Ramos (cell line): ENCODE results near the gene CARD14.

Experiments used
- in situ Hi-C: fragments of 300-500 bp; cut with MboI; formaldehyde crosslinking; loops from one replicate; pipeline ENCODE4 v1.14.3; 2022; ENCODE audit warnings: low sequenced_read_pairs; ENCODE audit not compliant: unreplicated experiment

The CARD14 gene

DNA sequence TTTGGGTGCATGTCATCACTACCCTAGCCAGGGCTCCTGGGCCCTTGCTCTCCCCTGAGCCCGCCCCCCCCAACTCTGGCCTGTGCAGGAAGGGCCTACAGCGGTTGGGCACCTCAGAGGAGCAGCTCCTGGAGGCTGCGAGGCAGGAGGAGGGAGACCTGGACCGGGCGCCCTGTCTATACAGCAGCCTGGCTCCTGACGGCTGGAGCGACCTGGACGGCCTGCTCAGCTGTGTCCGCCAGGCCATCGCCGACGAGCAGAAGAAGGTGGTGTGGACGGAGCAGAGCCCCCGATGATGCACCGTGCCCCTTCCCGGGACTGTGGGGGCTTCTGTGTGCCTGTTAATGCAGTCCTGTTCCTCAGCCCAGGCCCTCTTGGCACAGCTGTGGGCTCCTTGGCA, 38.2 kb downstream of the CARD14 start:
- in situ Hi-C loops: no loop called here

DNA sequence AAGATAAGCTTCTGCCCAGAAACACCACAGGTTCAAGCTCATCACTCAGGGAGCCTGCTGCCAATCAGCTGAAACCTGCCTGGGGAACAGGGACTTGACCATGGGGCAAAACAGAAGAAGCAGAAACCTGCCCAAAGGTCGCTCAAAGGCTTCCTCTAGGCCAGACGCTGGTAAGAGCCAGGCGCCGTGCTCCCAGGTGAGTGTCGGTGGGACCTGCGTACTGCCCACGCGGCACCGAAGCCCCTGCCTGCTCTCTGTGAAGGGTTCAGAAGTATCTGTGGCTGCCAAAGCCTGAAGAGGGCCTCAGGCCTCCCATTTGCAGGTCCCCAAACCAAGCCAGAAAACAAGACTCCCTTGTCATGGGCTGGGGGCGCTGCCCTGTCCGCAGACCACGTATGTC, 39.9 kb downstream of the CARD14 start:
- in situ Hi-C loops: no loop called here

DNA sequence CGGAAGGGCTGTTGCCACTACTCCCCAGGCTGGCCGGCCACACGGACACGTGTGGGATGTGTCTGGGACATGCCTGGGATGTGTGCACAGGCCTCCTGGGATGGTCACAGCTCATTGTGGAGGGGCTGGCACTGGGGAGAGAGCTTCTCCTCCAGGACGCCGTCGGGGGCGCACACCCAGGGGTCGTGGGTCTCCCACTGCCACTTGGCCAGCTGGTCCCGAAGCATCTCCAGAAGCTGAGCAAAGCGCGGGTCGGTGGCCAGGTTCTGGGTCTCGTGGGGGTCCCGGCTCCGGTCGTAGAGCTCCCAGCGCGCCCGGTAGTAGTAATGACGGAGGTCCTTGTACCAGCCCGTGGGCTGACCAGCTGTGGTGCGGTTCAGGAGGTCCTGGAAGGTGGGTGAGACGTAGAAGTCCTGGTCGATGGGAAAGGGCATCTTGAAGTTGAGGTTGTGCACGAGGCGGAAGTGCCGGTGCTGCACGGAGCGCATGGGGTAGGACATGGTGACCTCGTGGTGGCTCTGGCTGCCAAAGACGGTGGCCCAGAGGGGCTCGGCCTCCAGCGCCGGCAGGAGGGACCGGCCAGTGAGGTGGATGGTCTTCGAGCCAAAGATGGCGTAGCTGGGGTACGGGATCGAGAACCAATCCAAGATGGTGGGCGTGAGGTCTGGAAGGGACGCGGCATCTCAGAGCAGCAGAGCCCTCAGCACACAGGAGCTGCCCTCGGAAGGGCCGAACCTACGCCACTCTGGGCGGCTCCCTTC, 40.7 kb downstream of the CARD14 start:
- in situ Hi-C loops: no loop called here

DNA sequence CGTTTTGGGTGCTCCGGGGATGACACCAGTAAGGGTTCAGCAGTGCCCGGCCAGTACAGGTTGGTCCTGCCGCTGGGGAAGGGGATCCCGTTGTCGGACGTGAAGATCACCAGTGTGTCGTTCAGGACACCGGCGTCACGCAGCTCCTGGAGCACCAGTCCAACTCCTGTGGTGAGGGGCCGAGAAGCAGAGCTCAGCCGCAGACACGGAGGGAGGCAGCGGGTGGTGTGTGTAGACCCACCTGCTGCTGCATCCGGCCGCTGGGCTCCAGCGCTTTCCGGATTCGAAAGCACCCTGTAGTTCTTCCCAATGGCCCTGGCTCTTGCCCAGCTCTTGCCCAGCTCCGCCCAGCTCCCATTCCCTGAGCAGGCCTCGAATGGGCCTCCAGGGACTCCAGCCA, 42.3 kb downstream of the CARD14 start:
- in situ Hi-C loops: no loop called here

DNA sequence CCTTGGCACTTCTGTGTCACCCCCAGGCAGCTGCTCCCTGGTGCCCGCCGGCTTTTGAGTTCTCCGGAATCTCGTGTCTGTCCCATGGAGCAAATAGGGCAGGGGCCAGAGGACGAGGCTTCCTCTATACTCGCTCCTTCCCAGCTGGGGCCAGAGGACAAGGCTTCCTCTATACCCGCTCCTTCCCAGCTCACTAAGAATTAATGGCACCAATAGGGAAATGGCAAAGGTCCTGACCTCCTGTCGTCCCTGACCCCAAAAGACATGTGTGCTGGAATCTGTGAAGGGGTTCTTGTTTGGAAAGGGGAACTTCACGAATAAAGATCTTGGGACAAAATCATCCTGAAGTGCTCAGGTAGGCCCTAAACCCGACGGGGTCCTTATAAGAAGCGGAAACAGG, 42.7 kb downstream of the CARD14 start:
- in situ Hi-C loops: no loop called here

DNA sequence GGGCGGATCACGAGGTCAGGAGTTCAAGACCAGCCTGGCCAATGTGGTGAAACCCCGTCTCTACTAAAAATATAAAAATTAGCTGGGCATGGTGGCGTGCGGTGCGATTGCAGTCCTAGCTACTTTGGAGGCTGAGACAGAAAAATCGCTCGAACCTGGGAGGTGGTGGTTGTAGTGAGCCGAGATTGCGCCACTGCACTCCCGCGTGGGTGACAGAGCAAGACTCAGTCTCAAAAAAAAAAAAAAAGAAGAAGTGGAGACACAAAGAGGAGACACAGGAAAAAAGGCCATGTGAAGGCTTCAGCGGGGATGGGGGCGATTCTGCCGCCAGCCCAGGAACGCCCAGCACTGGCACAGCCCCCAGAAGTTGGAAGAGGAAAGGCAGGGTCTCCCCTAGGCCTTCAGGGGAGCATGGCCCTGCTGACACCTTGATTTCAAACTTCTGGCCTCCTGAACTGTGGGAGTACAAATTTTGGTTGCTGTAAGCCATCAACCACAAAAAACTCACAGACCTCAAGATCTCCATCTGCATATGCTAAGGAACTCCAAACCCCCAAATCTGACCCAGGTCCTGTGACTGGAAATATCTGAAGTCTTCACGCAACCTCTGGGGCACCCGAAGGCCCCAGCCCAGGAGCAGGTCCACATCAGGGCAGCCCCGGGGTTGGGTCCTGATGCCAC, 43.3 kb downstream of the CARD14 start:
- in situ Hi-C loops: no loop called here

DNA sequence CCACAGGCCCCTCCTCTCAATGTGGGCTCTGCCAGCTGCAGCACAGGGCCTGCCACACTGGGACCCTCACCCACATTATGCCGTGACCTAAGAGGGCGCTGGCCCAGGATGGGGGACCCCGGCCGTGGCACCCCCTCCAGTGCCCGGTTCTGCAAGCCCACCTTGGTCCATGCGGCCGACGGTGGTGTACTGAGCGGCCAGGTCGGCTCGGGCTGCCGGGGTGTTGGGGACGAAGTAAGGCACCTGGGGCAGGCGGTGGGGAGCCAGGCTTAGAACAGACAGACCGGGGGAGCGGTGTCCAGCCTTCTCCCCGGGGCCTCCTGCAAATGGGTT, 43.8 kb downstream of the CARD14 start:
- in situ Hi-C loops: no loop called here

DNA sequence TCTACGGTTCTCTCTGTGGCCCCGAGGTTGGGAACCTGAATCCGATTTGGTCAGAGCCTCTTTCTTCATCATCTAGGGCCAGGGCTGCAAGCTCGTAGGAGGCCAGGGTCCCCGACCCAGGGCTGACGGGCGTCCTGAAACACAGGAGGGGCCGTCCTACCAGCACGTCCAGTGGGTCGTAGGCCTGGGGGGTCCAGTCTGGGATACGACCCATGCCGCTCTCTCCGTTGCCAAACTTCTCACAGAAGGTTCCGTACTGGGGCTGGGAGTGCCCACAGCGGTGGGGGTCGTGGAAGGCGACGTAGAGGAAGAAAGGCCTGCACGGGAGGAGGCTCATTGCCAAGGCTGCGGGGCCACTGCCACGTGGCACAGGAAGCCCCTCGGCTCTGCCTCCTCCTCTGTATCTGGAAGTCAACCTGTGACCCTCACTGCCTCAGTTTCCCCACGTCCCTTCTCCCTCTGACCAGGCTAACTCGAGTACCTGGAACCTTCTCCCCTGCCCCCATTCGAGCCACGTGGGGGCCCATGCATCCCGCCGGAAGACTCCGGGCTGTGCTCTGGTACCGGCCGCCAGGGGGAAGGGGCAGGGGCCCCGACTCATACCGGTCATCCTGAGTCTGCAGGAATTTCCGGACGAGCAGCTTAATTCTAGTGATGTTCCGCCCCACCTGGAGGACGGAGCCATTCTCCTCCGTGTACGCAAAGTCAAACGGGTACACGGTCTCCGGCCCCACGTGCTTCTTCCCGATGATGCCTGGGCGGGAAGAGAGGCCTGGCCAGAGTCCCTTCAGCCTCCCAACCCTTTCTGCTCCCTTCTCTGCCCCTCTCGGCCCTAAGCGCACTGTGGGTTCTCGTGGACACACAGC, 44.4 kb downstream of the CARD14 start:
- in situ Hi-C loops: no loop called here

DNA sequence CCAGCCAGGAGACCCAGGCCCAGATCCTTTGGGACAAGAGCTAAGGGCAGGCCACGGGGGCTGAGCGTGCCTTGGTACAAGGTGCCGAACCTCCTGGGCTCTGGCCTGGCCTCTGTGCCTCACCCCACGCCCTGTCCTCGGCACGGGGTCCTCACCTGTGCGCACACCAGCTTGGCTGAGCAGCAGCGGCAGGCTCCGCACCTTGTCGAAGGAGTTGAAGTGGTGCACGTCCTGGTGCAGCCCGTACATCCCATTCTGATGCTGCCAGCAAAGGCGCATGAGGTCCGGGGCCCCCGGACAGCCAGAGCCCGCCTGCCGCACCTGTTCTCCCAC, 45.0 kb downstream of the CARD14 start:
- in situ Hi-C loops: no loop called here

DNA sequence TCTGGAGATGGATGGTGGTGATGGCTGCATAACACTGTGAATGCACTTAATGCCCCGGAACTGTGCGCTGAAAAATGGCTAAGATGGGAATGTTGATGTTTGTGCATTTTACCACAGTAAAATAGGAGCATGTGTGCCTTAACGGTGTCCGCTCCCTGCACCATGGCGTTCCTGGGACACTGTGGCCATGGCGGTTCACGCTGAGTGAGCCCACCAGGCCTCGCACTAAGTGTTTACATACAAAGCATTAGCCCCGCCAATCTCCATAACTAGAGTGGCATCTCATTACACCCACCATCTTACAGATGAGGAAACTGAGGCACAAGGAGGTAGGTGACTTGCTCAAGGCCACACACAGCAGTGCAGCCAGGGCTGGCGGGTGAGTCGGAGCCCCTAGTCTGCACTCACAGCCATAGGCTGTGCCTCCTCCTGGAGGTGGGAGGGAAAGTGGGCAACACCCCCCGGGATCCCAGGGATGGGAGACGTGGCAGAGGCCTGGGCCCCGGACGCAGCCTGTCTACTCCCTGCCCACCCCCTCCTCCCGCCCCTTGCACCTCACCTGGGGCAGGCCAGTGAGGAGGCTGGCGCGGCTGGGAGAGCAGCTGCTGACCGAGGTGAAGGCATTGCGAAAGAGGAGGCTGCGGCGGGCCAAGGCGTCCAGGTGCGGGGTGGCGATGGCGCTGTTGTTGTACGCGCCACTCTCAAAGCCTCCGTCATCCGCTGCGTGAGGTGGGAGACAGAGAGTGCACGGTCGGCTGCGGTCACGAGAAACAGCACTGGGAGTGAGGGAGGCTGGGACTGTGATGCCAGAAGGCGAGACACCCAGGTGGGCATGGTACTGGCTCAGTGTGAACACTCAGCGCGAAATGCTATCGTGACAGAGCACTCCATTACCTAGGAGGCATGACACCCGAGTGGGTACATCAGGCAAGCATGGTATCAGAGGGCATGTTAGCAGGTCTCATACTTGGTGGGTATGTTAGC, 46.9 kb downstream of the CARD14 start:
- in situ Hi-C loops: no loop called here

DNA sequence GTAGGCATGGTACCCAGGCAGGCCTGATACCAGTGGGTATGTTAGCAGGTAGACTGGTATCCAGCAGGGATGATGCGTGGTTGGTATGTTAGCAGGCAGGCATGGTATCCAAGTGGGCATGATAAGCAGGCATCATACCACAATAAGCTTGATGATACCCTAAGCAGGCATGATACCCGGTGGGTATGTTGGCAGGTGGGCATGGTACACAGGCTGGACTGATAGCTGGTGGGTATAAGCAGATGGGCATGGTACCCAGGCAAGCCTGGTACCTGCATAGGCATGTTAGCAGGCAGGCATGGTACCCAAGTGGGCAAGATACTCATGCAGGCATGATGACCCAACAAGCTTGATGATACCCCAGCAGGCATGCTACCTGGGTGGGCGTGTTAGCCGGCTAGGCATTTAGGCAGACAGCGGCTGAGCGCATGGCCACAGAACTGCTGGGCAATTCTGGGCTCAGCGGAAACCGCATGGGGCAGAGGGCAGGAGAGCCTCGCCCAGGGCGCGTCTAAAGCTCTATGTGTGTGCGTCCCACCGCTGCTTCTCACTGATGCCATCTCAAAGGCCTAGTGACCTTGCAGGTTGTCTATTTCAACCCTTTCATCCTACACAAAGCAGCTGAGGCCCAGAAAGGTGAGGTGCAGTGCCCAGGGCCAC, 48.0 kb downstream of the CARD14 start:
- in situ Hi-C loops: no loop called here

DNA sequence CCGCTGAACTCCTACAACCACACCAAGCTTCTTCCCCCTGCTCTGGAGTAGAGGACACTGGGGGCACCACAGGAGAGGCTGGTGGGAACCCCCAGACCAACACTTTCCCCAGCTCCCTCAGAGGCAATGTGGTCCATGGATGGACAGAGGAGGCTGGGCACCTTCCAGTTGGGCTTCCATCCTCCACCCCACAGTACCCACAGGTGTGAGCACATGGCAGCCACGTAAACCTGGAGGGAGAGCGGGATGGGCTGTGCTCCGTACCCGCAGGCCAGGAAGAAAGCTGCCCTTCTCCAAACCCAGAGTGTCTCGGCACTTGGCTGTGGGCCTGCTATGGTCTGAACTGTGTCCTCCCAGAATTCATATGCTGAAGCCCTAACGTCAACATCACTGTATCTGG, 48.6 kb downstream of the CARD14 start:
- in situ Hi-C loops: no loop called here

DNA sequence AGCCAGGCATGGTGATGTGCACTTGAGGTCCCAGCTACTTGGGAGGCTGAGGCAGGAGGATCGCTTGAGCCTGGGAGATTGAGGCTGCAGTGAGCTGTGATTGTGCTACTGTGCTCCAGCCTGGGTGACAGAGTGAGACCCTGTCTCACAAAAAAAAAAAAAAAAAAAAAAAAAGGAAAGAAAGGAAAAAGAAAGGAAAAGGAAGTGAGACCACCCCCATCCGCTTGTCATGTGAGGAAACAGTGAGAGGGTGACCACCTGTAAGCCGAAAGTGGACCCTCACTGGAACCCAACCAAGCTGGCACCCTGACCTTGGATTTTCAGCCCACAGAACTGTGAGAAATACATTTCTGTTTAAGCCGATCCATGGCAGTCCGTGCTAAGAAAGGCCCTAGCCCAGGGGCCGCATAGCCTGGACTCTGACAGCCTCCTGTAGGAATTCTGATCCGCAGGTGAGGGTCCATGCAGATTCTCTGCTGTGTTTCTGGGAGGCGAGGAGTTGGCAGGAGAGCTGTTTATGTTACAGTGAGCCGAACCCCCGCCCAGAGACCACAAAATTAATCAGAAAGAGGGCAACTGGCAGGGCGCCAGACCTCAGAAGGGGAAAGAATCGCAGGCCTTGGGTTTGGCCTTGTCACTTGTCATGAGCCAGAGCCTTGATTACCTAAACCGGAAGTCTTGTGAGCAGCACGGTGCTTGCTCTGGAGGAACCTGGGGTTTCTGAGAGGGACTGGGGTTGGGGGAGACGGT, 49.4 kb downstream of the CARD14 start:
- in situ Hi-C loops: no loop called here

DNA sequence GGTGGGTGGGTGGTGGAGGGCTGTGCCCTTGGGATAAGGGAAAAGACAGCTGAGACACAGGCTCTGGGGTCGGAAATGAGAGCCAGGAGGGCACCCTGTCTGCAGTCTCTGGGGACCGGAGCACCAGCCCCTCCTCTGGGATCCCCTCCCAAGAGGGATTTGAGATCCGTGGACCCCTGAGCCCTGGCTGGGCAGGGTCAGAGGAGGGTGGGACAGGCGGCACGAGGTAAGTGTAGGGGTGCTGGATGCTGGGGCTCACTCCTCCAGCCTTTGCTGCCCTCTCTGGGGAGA, 49.9 kb downstream of the CARD14 start:
- in situ Hi-C loops: no loop called here

DNA sequence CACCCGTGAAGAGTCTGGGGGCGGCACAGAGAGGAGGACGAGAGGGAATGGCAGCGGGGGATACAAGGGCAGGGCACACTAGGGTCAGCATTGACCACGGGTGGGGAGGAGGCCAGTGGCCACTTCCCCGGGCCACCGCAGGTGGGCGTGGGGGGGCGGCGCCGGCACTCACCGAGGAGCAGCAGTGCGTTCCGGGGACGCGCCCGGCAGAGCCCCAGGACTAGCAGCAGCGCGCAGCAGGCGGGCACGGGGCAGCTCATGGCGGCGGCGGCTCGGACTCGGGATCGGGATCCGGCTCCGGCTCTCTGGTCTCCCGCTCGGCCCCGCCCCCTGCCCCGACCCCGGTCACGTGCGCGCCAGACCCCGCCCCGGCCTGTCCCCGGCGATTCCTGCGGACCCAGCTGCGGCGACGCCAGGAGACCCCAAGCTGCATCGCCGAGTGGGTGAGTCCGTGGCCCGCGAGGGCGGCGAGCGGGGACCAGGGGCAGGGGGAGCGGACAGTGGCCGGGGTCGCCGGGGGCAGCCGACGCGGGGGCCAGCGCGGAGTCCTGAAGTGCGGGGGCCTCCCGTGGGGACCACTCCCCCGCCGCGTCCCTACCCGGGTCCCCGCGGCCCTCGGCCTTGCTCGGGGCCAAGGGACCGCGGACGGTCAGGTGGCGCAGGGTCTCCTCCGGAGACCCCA, 50.4 kb downstream of the CARD14 start, which contains the start of the genes SGSH and SLC26A11:
SGSH (minus strand) TSS at position 280 of the 682 bp plus-strand sequence; CDS start at position 260, 20 bp downstream.
SLC26A11 (plus strand) TSS at position 374 of the 682 bp plus-strand sequence. CDS start 1,134 bp downstream, outside the sequence.
- in situ Hi-C loops: no loop called here

DNA sequence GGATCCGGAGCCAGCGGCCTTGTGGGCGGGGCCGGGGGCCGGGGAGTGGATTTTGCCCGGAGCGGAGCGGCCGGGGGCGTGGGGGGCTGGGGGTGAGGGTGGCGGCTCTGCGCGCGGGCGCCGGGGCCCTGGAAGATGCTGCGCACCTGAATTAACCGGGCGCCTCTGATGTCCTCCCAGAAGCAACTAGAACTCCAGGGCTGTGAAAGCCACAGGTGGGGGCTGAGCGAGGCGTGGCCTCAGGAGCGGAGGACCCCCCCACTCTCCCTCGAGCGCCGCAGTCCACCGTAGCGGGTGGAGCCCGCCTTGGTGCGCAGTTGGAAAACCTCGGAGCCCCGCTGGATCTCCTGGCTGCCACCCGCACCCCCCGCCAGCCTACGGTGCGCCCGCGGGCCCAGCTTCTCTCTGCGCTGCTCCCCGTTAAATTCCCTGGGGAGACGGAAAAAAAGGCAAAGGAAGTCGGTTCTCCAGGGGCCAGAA, 50.9 kb downstream of the CARD14 start:
- in situ Hi-C loops: no loop called here

DNA sequence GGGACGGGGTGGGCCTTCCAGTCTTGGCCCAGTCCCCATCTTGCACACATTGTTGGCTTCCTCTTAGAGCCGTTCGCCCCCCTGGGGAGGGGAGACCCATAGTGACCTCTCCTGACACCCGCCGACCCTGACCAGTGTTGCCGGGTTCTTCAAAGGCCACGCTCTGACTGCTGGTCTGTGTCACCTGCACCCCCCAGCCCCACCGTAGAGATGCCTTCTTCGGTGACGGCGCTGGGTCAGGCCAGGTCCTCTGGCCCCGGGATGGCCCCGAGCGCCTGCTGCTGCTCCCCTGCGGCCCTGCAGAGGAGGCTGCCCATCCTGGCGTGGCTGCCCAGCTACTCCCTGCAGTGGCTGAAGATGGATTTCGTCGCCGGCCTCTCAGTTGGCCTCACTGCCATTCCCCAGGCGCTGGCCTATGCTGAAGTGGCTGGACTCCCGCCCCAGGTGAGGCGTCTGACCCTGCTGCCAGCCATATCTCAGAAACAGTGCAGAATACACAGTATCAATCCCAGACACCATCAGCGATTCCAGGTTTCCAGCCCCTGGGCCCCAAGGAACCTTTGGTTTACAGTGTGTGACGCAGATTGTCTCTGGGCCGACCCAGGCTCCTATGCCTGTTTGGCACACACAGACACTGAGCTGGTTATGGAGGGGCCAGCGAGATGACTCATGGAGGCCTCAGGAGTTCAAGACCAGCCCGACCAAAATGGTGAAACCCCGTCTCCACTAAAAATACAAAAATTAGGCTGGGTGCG, 51.7 kb downstream of the CARD14 start:
- in situ Hi-C loops: no loop called here
